Peyer's patch (tissue), 4 donors: Measurements from ENCODE around the gene FBXO21.
"Not testable (repeated sequence)": the region's sequence is repeated elsewhere in the genome, so short reads cannot be mapped to it uniquely, and the experiment has no call there.

Source experiments
- CTCF ChIP-seq, 6 experiments: fragments of 450-650 bp in 4 of 6; fragments of 200-600 bp in 2 of 6; sonication (generic) in 1 of 6; IDR thresholded peaks; one replicate each; pipeline ENCODE4 v1.5.1; 2017 to 2019; ENCODE audit warnings: antibody characterized with exemption in 6 of 6, mild to moderate bottlenecking in 3 of 6, moderate library complexity in 1 of 6
- POLR2A ChIP-seq, 2 donors: fragments of 450-650 bp; IDR thresholded peaks; one replicate each; pipeline ENCODE4 v1.5.1; 2017; ENCODE audit warnings: antibody characterized with exemption in 2 of 2, mild to moderate bottlenecking in 2 of 2, moderate library complexity in 2 of 2

- TF ChIP-seq POLR2A, CTCF (IDR thresholded peaks at IDR 0.05): not testable (repeated sequence)
Observed at GRCh38 chr12:117192581-117192980, 2.3 kb upstream of the FBXO21 start.
